Central memory CD8-positive, alpha-beta T cell (primary cell): ENCODE data around the gene PLEKHG5.

Experiments used
- ATAC-seq: fragments of 150-1000 bp; cut with Tn5 transposase; replicated peaks from 2 replicates; pipeline ENCODE4 v1.10.0; 2022; ENCODE audit warnings: mild to moderate bottlenecking, moderate FRiP score, moderate number of reproducible peaks; ENCODE audit not compliant: poor library complexity, severe bottlenecking; ENCODE audit errors: extremely low read depth
- DNase-seq, 2 donors: peaks; one replicate each; pipeline ENCODE4 v3.0.0; 2021; ENCODE audit warnings: low spot score in 2 of 2
- H3K27ac Mint-ChIP-seq: one replicate; pipeline ENCODE4 v1.8.0; 2022; ENCODE audit warnings: low read depth, mild to moderate bottlenecking, moderate library complexity, mixed read lengths
- H3K27me3 Mint-ChIP-seq: one replicate; pipeline ENCODE4 v1.8.0; 2022; ENCODE audit warnings: mixed read lengths
- H3K36me3 Mint-ChIP-seq: one replicate; pipeline ENCODE4 v1.8.0; 2022; ENCODE audit warnings: mild to moderate bottlenecking, moderate library complexity, mixed read lengths; ENCODE audit not compliant: insufficient read depth
- H3K4me1 Mint-ChIP-seq: one replicate; pipeline ENCODE4 v1.8.0; 2022; ENCODE audit warnings: mixed read lengths
- H3K4me3 Mint-ChIP-seq: one replicate; pipeline ENCODE4 v1.8.0; 2022; ENCODE audit warnings: mild to moderate bottlenecking, moderate library complexity, mixed read lengths
- H3K9me3 Mint-ChIP-seq: one replicate; pipeline ENCODE4 v1.8.0; 2022; ENCODE audit warnings: mixed read lengths

The PLEKHG5 gene

GRCh38 chr1:6417961-6418667, 73.4 kb downstream of the PLEKHG5 start:
- H3K9me3 Mint-ChIP-seq: no peaks in the 10 kb centered on the region
- H3K27me3 Mint-ChIP-seq: peaks cover 81% of the 10 kb centered on the region
- ATAC-seq (no peak), DNase-seq (no peak)
- no peak overlapping the region for H3K27ac Mint-ChIP-seq
- H3K4me1 Mint-ChIP-seq: peaks cover 5% of the 10 kb centered on the region
- no peak overlapping the region for H3K4me3 Mint-ChIP-seq
- H3K36me3 Mint-ChIP-seq: peaks cover 1% of the 10 kb centered on the region
